ENCODE data around the gene IGLL5. TPM values are rescaled to one million over a fixed set of nuclear protein-coding genes. Genes with fewer than 3 reads are reported as not detected.

The IGLL5 gene
- total and polyA plus RNA-seq, 9 of the 15 experiments (the other 6 are each of a cell fraction or from before 2014, with no cell fraction given): not detected

GRCh38 chr22:22855617-22856308 is 31.9 kb upstream of the IGLL5 start (continued):
- no peak for TF ChIP-seq CEBPZ (IDR thresholded peaks at IDR 0.05; ENCODE audit: borderline replicate concordance, low read depth, low read length)
- no peak for TF ChIP-seq SREBF2 (CRISPR knock-in tag; IDR thresholded peaks at IDR 0.05)
- no peak for TF ChIP-seq ZNF318 (IDR thresholded peaks at IDR 0.05; ENCODE audit: borderline replicate concordance in 1 of 2, low read depth in 1 of 2)
- no peak for TF ChIP-seq HMBOX1 (IDR thresholded peaks at IDR 0.05)
- no peak for TF ChIP-seq RAD21 (CRISPR knock-in tag; conservative IDR thresholded peaks at IDR 0.05 in 1 of 2, IDR thresholded peaks at IDR 0.05 in 1 of 2)
- no peak for TF ChIP-seq TBP (optimal IDR thresholded peaks at IDR 0.05; ENCODE audit: low read depth, low read length)
- no peak for TF ChIP-seq THRA (IDR thresholded peaks at IDR 0.05)
- TF ChIP-seq GABPA (tag; conservative IDR thresholded peaks at IDR 0.05; ENCODE audit: low read depth): no peak
- TF ChIP-seq NFIX (CRISPR knock-in tag; IDR thresholded peaks at IDR 0.05; ENCODE audit: low read depth): no peak
- no peak for TF ChIP-seq PRMT5 (CRISPR knock-in tag; IDR thresholded peaks at IDR 0.05)
- TF ChIP-seq TCF3 (CRISPR knock-in tag; IDR thresholded peaks at IDR 0.05): no peak

All from K562 (cell line).